GM18951 (cell line): Measurements from ENCODE around the gene CASP10.

Experiments used
- POLR2A ChIP-seq: IDR thresholded peaks from 4 replicates; pipeline ENCODE4 v1.6.1; 2011; ENCODE audit warnings: mild to moderate bottlenecking; ENCODE audit not compliant: insufficient read length, insufficient read depth; ENCODE audit errors: extremely low read depth
- in situ Hi-C: fragments of 300-500 bp; cut with MboI; formaldehyde crosslinking; loops from one replicate; pipeline ENCODE4 v1.12.0; 2022; ENCODE audit warnings: low sequenced_read_pairs, mixed read lengths, inconsistent platforms; ENCODE audit not compliant: unreplicated experiment

CASP10 gene

DNA sequence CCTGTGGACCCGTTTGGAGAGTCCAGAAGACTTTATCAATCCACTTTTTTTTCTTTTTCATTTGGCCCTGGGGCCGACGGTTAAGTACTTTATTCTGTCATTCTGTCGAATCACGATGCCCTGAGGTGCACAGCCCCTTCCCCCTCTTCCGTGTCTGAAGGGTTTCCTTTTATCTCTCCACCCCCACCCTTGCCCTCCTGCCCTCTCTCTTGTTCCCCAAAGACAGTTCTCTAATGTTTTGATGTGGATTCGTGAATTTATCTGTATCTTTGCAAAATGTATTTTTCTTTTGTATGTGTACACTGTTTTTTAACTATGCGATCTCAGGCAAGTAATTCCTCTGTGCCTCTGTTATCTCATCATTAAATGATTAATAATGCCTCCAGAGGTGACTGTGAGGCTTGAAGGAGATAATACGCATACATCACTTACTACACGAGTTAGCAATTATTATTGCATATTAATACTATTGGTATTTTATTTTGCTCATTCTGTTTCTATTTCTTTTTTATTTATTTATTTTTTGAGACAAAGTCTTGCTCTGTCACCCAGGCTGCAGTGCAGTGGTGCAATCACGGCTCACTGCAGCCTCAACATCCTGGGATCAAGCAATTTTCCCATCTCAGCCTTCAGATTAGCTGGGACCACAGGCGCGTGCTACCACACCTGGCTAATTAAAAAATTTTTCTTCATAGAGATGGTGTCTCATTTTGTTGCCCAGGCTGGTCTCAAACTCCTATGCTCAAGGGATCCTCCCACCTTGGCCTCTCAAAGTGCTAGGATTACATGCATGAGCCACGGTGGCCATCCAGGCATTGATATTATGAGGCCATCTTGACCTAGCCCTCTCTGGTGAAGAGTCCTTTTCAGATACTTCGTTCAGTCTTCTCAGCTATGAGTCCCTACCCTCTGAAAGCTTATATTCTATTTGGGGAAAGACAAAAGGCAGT lies 76.0 kb downstream of the CASP10 start:
- TF ChIP-seq POLR2A = no peak
- in situ Hi-C loops = no loop called here

DNA sequence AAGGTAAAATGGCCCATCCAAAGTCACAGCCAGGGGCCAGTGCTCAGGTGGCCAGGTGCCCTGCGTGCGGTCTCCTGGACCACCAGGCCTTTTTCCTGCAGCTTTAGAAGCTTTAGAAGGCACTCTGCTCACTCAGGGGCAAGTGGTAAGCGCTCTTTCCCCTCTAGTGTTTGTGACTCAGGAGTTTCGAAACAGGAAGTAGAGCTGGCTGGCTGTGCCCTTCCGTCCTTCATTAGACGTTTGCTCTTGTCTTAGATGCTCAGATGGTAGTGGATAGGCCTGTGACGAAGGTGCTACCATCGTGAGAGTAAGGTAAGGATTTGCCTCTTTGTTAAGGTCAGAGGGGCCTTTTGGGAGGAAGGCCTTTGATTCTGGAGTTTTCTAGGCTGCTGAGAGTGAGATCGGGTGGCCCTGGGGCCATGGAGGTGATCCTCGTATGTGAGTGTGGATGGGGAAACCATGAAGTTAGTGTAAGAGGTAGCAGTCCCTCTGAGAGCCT lies 77.4 kb downstream of the CASP10 start, which contains the start of gene CASP8:
Gene CASP8 (plus strand): TSS at position 235 of the 499 bp plus-strand sequence. CDS start 5,951 bp downstream, outside the sequence.
- in situ Hi-C loops = no loop called here
- TF ChIP-seq POLR2A = peak; percentile 16

DNA sequence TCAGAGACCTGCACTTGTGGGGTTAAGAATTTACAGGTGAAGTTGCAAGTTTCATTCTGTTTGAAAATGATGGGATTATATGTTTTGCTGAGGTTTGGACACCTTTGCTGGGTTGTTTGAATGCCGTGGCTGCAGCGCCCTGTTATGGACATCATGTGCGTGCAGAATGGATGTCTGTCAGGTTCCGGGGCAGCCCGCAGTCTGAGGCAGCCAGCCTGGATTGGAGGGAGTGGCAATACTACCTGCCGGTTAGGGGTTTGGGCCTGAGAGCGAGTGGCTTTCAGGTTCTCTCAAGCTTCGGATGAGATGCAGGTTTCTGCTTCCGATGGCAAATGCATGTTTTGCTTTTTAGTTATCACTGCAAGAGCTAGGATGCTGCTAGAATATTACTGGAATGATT lies 78.5 kb downstream of the CASP10 start:
- TF ChIP-seq POLR2A = no peak
- in situ Hi-C loops = no loop called here

DNA sequence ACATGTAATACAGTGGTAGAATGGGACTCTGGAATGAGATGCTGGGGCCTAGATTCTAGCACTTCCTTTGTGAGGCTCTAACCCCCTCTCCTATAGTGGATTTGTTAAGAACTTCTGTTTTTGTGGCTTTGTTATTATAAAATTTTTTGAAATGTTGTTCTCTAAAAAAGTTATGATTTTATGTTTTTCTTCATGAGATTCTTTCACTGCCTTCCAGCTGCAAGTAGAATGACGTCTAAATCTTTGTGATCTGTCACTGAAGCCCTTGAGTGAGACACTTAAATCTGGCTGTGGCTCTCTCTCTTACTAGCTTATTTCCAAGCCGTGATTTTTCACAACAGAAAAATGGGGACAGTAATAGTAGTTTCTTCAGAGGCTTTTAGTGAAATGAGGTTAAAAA lies 79.0 kb downstream of the CASP10 start:
- in situ Hi-C loops = no loop called here
- no peak for TF ChIP-seq POLR2A

DNA sequence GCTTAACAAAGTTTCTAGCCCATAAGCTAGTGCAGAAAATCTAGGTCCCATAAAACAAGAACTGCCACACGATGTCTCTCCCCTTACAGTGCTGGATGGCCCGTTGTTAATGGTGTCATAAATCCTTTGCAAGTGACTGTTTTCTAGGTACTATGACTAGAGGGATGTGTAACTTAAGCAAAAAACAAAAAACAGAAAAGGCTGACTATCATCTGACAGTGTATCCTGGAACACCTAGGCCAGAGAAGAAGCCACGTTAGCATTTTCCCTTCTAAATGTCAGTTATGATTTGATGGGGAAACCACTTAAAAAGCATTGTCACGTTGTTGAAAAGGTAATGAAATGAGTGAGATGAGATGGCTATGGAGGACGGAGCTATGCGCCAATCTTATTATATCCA lies 79.8 kb downstream of the CASP10 start:
- TF ChIP-seq POLR2A = no peak
- in situ Hi-C loops = no loop called here

DNA sequence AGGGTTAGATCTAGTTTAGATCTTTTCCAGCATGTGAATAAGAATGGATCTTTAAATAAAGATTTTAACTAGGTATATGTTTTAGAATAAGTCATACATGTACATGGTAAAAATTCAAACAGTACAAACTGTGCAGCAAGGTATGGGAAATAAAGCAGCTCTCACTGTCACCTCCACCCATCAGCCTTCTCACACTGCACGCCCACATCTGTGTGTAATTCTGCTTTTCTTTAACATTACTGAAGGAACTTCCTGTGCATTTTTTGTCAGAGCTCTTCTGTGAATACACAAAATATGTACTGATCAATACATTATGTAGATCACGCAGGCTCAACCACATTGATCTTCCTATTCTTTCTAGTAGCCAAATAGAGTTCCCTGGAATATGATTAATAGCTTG lies 80.8 kb downstream of the CASP10 start:
- TF ChIP-seq POLR2A = no peak
- in situ Hi-C loops = no loop called here

DNA sequence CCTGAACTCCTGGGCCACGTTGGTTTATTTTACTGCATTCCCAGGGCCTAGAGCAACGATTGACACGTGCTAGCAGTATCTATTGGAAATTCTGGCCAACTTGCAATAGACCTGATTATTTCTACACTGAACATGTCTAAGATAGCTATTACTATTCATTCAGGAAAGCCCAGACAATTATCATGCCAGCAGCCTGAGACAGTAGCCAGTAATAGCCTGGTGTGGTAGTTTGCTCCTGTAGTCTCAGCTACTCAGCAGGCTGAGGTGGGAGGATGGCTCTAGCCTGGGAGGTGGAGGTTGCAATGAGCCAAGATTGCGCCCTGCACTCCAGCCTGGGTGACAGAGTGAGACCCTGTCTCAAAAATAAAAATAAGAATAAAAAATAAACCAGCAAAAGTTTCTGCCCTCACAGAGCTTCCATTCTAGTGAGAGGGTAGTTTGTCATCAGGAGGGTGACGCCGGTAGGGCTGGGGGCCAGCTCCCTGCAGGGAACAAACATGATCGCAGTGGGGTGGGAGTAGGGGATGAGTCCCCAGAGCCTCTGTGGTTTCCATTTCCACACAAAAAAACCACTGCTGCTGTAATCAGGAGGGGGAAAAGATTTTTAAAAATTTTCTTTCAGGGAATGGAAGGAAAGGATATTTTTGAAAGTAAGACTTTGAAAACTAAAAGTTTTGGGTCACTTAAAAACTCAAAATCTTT lies 81.7 kb downstream of the CASP10 start:
- no peak for TF ChIP-seq POLR2A
- in situ Hi-C loops = no loop called here

DNA sequence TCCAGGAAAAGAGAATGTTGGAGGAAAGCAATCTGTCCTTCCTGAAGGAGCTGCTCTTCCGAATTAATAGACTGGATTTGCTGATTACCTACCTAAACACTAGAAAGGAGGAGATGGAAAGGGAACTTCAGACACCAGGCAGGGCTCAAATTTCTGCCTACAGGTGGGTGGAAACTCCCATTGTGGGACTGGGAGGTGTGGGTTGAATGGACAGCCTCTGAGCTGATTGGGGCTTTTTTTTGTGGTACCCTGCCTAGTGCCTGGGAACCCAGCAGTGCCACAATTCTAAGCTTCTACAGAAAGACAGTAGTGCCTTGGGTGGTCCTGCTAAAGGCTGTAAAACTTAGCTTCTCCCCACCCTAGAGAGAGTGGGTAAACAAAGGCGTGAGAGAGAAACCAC lies 83.7 kb downstream of the CASP10 start:
- TF ChIP-seq POLR2A = no peak
- in situ Hi-C loops = no loop called here

DNA sequence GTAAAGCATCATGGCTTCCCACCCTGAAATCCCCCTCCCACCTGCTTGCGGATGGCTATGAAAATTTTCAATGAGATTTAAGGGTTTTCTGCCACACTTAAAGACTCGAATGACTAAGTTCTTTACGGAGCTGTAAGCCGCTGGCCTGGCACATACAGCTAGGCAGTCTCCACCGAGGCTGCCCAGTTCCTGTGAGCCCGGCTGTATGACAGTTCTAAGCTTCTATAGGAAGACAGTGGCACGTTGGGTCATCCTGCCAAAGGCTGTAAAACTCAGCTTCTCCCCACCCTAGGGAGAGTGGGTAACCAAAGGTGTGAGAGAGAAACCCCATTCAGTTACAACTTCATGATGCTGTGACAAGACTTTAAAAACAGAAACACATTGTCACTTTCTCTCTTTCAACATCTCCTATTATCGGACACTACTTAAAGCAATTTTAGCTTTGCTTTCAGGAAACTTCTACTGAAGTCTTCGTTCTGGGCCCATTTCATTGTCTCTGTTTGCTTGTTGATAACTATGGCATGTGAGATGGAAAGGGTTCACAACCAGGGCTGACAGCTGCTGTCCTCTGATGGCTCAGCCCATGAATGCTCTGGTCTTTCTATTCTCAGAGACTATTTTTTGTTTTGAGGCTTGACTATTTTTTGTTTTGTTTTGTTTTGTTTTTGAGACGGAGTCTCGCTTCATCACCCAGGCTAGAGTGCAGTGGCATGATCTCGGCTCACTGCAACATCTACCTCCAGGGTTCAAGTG lies 84.5 kb downstream of the CASP10 start:
- TF ChIP-seq POLR2A = no peak
- in situ Hi-C loops = no loop called here

DNA sequence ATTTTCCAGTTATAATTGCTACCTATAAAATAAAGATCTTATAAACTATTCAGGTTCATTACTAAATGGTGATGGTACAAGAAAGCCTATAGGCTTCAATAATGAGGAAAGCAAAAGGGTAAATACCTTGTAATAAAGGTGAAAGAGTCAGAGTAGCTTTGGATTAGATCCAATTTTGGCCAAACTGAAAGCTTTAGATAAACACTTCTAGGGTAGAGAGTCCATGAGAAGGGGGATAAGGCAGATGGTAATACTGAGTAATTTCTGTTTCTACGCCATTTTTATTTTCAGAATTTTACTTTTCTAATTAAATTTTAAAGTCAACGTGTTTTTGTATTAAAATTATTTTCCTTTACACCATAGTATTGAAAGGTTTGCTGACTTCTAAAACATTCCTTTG lies 86.8 kb downstream of the CASP10 start:
- in situ Hi-C loops = no loop called here

DNA sequence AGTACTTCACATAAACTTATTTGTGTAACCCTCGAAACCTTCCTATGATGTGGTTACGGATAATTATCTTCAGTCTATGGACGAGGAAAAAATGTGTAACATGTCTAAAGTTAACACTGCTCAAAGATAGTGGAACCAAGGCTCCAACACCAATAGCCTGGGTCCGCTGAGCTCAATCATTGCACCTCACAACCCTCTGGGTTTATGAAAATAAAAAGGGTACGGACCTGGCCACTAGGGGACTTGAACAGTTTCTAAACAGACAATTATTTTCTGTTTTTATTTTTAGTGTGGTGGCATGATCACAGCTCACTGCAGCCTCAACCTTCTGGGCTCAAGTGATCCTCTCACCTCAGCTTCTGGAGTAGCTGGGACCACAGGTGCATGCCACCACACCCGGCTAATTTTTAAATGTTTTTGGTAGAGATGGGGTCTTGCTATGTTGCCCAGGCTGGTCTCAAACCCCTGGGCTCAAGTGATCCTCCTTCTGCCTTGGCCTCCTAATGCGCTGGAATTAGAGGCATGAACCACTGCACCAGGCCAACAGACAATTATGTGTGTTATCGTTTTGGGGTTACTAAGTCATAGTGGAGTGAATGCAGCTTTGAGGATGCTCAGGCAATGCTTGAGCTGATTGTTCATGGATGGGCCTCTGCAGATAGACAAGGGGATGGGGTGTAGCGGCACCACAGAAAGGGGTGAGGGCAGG lies 87.5 kb downstream of the CASP10 start:
- TF ChIP-seq POLR2A = no peak
- in situ Hi-C loops = no loop called here

More for the DNA sequence above, 86.8 kb downstream of the CASP10 start:
- TF ChIP-seq POLR2A = no peak

DNA sequence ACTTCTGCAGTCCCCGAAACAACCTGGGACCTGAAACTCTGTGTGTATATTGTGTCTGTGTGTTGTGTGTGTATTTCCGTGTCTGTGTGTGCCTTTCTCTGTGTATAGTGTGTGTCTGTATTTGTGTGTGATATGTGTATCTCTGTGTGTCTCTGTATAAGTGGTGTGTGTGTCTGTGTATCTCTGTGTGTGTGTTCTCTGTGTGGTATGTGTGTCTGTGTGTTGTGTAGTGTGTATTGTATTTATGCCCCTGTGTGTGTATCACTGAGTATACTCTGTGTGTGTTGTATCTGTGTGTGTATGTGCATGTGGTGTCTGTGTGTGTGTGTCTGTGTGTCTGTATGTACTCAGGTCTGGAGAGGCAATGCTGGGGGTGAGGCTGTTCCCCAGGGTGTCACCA lies 89.0 kb downstream of the CASP10 start:
- no peak for TF ChIP-seq POLR2A
- in situ Hi-C loops = no loop called here
